NCI-H2029 (cell line): ENCODE data around the gene ARMC5.
"Not testable (repeated sequence)": the region's sequence is repeated elsewhere in the genome, so short reads cannot be mapped to it uniquely, and the experiment has no call there.

ENCODE experiments used
- DNase-seq: peaks from one replicate; lab custom pipeline; 2025; lab: John Stamatoyannopoulos, UW

Gene ARMC5

GRCh38 chr16:31458844-31459686, at the start of gene ARMC5:
Gene ARMC5, plus strand, starts transcription at chr16:31459501. Its CDS starts 24 bp downstream, at chr16:31459525.
- peak; percentile 96 for DNase-seq

DNA sequence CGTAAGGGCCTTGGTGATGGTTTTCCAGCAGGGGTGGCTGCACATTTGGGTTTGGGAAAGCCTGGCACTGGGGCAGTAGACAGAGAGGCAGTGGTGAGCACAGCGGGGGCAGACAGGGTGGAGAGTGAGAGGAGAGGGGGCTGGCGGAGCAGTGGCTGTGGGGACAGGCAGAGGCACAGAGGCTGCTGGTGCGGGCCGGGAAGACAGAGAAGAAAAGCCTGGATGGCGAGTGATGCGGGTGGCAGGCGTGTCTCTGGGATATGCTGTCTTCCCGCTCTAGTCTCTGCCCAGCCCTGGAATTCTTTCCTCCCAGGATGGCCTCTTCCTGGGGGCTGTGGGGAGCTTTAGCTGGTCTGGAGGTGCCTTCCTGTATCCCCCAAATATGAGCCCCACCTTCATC, 49.2 kb upstream of the ARMC5 start:
- no peak for DNase-seq

- DNase-seq, result no peak
These were observed 48.1 kb upstream of the ARMC5 start for GRCh38 chr16:31411024-31411844.

DNA sequence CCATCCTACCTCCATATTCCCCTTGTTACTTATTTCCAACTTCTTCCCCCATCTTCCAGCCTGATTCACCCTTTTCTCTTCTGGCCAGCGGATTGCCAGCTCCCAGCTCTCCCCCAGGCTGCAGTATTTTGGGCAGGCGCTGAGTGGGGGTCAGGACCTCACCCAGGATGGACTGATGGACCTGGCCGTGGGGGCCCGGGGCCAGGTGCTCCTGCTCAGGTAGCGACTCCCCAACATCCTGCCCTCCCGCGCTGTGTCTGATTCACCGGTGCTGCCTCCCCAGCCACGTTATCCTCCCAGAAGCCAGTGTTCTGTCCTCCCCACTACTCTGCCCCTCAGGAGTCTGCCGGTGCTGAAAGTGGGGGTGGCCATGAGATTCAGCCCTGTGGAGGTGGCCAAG, 46.6 kb upstream of the ARMC5 start:
- no peak for DNase-seq

DNA sequence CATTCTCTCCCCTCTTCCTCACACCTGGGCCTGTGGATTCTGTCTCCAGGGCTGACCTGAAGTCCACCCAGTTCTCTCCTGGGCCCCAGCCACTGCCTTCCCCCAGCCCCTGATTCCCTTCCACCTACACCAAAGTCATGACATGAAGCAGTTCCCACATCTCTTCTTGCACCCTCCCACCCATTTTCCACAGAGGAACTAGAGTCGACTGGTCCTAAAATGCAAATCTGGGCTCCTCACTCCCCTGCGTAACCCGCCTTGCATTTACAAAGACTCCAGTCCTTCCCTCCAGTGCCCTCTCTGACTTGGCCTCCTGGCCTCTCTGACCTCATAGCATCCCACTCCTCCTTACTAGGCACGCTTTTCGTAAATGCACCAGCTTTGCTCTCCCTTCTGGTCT, 45.9 kb upstream of the ARMC5 start:
- DNase-seq, result no peak

DNA sequence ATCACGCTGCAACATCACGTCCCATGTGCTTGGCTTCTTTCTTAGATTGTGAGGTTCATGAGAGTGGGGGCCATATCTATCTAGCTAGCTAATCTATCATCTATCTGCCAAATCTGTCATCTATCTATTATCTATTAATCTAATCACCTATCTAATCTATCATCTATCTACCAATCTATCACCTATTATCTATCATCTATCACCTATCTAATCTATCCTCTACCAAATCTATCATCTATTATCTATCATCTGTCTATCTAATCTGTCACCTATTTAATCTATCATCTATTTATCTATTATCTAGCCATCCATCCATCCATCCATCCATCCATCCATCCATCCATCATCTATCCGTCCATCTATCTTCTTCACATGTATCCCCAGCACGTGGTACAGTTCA, 45.4 kb upstream of the ARMC5 start:
- DNase-seq, result no peak

- no peak for DNase-seq
These were observed 44.6 kb upstream of the ARMC5 start for GRCh38 chr16:31414706-31415105.

- DNase-seq, result no peak
These were observed 42.9 kb upstream of the ARMC5 start for GRCh38 chr16:31416371-31416770.

DNA sequence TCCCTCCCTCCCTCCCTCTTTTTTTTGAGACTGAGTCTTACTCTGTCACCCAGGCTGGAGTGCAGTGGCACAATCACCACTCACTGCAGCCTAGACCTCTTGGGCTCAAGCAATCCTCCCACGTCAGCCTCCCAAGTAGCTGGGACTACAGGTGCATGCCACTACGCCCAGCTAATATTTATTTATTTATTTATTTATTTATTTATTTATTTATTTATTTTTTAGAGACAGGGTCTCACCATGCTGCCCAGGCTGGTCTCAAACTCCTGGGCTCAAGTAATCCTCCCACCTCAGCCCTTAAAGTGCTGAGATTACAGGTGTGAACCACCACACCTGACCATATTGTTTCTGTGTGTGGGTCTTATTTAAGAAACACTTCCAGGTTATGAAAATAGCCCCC, 42.3 kb upstream of the ARMC5 start:
- DNase-seq, result not testable (repeated sequence)

DNA sequence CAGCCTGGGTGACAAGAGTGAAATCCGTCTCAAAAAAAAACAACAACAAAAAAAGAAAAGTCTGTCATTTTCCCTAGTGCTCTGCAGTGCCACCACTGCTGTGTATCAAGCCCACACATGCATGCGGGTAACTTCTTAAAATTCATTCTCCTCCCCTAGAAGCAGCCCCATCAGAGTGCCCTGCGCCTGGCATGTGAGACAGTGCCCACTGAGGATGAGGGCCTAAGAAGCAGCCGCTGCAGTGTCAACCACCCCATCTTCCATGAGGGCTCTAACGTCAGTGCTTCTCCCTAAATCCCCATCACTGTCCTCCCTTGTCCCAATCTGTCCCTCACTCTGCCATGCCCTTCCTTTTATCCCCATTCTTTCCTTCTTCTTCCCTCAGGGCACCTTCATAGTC, 41.4 kb upstream of the ARMC5 start:
- DNase-seq, result no peak

- DNase-seq, result no peak
These were observed 39.3 kb upstream of the ARMC5 start for GRCh38 chr16:31420037-31420436.

- DNase-seq, result no peak
These were observed 37.7 kb upstream of the ARMC5 start for GRCh38 chr16:31421587-31421986.

DNA sequence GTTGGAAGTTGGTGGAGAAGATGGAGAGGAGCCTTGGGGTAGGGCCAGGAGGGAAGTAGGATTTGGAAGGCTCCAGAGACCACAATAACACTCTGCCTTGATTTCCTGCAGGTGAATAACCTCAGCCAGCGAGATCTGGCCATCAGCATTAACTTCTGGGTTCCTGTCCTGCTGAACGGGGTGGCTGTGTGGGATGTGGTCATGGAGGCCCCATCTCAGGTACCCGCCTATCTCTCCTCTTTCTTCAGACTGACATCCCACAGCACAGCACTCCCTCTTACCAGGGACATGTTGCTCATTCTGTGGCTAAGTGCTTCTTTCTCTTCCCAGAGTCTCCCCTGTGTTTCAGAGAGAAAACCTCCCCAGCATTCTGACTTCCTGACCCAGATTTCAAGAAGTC, 36.1 kb upstream of the ARMC5 start:
- no peak for DNase-seq

DNA sequence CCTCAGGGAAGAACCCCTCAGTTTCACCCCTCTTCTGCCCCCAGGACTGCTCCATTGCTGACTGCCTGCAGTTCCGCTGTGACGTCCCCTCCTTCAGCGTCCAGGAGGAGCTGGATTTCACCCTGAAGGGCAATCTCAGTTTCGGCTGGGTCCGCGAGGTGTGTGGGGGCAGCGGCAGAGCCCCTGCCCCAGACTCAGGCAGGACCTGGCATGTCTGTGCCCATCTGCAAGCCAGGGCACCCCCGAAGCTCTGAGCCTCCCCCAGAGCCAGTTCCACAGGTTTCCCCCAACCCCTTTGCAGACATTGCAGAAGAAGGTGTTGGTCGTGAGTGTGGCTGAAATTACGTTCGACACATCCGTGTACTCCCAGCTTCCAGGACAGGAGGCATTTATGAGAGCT, 35.5 kb upstream of the ARMC5 start:
- no peak for DNase-seq

GRCh38 chr16:31427441-31428278, 31.6 kb upstream of the ARMC5 start:
- no peak for DNase-seq

- no peak for DNase-seq
These were observed 31.1 kb upstream of the ARMC5 start, which contains the start of gene COX6A2 for GRCh38 chr16:31428279-31428597. Gene COX6A2, minus strand, starts transcription at chr16:31428360. Its CDS starts 35 bp downstream, at chr16:31428325.

GRCh38 chr16:31428638-31429247, 30.6 kb upstream of the ARMC5 start:
- no peak for DNase-seq

DNA sequence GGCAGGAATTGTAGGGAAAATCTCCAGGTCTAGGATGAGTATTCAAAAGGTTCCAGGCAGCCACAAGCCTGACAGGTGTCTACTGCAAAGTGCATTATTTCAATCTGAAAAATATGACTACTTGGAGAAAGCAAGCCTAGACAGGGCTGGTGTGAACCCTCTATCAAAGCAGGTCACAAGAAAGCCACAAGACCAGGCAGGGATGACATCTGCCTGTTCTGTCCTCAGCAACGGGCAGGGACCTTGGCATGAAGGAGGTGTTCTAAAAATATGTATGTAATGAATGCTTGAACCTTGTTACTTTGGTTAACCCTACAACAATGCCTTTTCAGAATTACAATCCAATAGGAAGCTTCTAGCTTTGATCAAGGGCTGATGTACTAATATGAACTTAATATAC, 30.0 kb upstream of the ARMC5 start:
- no peak for DNase-seq

DNA sequence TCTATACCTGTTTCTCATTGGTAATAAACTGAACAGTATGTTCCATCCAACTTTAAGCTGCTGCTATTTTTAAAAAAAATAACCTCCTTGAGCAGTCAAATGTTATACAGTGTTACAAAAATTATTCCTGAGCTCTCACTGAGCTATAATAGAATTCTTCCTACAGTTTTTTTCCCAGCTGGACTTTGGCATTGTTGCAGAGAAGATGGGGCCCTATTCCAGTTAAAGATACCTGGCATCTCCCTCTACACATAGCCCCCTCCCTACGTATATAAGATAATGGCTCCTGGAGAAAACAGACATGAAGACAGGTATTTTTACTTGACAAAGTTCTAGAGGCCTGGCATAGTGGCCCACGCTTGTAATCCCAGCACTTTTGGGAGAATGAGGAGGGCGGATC, 29.5 kb upstream of the ARMC5 start:
- no peak for DNase-seq

DNA sequence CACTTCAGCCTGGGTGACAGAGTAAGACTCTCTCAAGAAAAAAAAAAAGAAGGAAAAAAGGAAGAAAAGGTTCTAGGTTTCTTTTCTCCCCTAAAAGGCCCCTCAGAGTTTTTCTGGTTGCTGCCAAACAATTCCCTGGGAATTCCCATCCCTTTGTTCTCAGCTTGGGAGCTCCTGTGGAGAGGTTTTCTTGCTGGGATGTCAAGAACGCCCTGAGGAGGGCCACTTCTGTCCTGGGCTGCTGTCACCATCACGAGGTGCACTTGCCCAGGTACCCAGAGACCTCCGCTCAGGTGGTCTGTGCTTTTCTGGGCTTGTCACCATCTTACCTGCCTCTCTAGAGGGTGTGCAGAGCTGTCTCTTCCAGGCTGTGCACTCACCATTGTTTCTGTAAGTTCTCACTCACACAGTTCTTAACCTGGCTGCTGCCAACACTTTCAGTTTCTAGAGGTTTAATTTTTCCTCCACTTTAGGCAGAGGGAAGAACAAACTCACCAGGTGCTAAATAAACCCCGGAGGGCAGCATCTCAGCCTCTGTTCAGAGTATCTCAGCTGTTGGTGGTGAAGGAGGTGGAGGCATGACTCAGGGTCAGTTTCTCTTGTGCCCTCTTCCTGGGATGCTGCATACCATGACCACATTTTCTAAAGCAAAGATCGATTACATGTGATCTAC, 28.8 kb upstream of the ARMC5 start:
- no peak for DNase-seq
